Measurements from ENCODE around the gene TRPV4. TPM values are rescaled to one million over a fixed set of nuclear protein-coding genes. Genes with fewer than 3 reads are reported as not detected.

The TRPV4 gene
- total and polyA plus RNA-seq, 3 donors from 2014 or later, result 1.3 to 3.0 (median 2.2) TPM

GRCh38 chr12:109793826-109794501 is 39.2 kb downstream of the TRPV4 start:
- Histone ChIP-seq H3K4me1 (no peaks in the 10 kb centered on the region), H3K9me3 (no peaks in the 10 kb centered on the region), H3K27ac (no peak overlapping the region), H3K4me3 (no peak overlapping the region), H3K27me3 (no peaks in the 10 kb centered on the region), H3K36me3 (ENCODE audit: low read depth, missing control alignments) (no peaks in the 10 kb centered on the region)
- DNase-seq, result no peak
- 86 to 89% methylated on average over 14 to 26 of the region's 26 CpGs for WGBS, 2 donors
- TF ChIP-seq POLR2A (IDR thresholded peaks at IDR 0.05) (no peak), CTCF (IDR thresholded peaks at IDR 0.05) (no peak)
- intact Hi-C loops (cut with DNase I; ENCODE audit: low total_unique reads), result no loop called here

- H3K4me3 ChIP-seq, result no peak overlapping the region
- no peak overlapping the region for H3K27ac ChIP-seq
- no peak for DNase-seq
- intact Hi-C loops (cut with DNase I; ENCODE audit: low total_unique reads), result no loop called here
- no peaks in the 10 kb centered on the region for H3K4me1 ChIP-seq
- H3K36me3 ChIP-seq (ENCODE audit: low read depth, missing control alignments), result no peaks in the 10 kb centered on the region
- 57 to 71% methylated on average over 4 of the region's 4 CpGs for WGBS, 2 donors
- no peak for TF ChIP-seq POLR2A (IDR thresholded peaks at IDR 0.05)
- TF ChIP-seq CTCF (IDR thresholded peaks at IDR 0.05), result no peak
- H3K9me3 ChIP-seq, result no peaks in the 10 kb centered on the region
- H3K27me3 ChIP-seq, result no peaks in the 10 kb centered on the region
Observed at GRCh38 chr12:109793411-109793810, 39.8 kb downstream of the TRPV4 start.

GRCh38 chr12:109792992-109793391 is 40.2 kb downstream of the TRPV4 start:
- no peaks in the 10 kb centered on the region for H3K4me1 ChIP-seq
- no peaks in the 10 kb centered on the region for H3K27me3 ChIP-seq
- H3K4me3 ChIP-seq, result no peak overlapping the region
- no peaks in the 10 kb centered on the region for H3K36me3 ChIP-seq (ENCODE audit: low read depth, missing control alignments)
- intact Hi-C loops (cut with DNase I; ENCODE audit: low total_unique reads), result no loop called here
- H3K27ac ChIP-seq, result no peak overlapping the region
- DNase-seq, result no peak
- no peaks in the 10 kb centered on the region for H3K9me3 ChIP-seq
- TF ChIP-seq POLR2A (IDR thresholded peaks at IDR 0.05) (no peak), CTCF (IDR thresholded peaks at IDR 0.05) (no peak)

GRCh38 chr12:109789526-109790048 is 43.6 kb downstream of the TRPV4 start:
- Histone ChIP-seq H3K36me3 (ENCODE audit: low read depth, missing control alignments) (no peaks in the 10 kb centered on the region), H3K9me3 (no peaks in the 10 kb centered on the region), H3K4me1 (no peaks in the 10 kb centered on the region), H3K4me3 (no peak overlapping the region), H3K27ac (no peak overlapping the region), H3K27me3 (no peaks in the 10 kb centered on the region)
- WGBS, 2 donors, result 92 to 100% methylated on average over 1 of the region's 1 CpG
- intact Hi-C loops (cut with DNase I; ENCODE audit: low total_unique reads), result no loop called here
- TF ChIP-seq CTCF (IDR thresholded peaks at IDR 0.05) (no peak), POLR2A (IDR thresholded peaks at IDR 0.05) (no peak)
- no peak for DNase-seq

- intact Hi-C loops (cut with DNase I; ENCODE audit: low total_unique reads), result no loop called here
- Histone ChIP-seq H3K4me1 (no peaks in the 10 kb centered on the region), H3K9me3 (no peaks in the 10 kb centered on the region), H3K36me3 (ENCODE audit: low read depth, missing control alignments) (no peaks in the 10 kb centered on the region), H3K4me3 (no peak overlapping the region), H3K27ac (no peak overlapping the region), H3K27me3 (no peaks in the 10 kb centered on the region)
- TF ChIP-seq POLR2A (IDR thresholded peaks at IDR 0.05), result no peak
- TF ChIP-seq CTCF (IDR thresholded peaks at IDR 0.05), result no peak
- DNase-seq, result no peak
- WGBS, 2 donors, result 82 to 88% methylated on average over 7 to 9 of the region's 9 CpGs
Observed at GRCh38 chr12:109786799-109787198, 46.4 kb downstream of the TRPV4 start.

Data from testis (tissue), 3 donors.